Kidney epithelial cell (primary cell): ENCODE measurements around the gene RALGPS2. TPM values are rescaled to one million over a fixed set of nuclear protein-coding genes. Genes with fewer than 3 reads are reported as not detected.

Experiments
- DNase-seq: peaks from one replicate; pipeline ENCODE4 v3.0.0-alpha.2; 2010; ENCODE audit warnings: low read depth
- H3K27me3 ChIP-seq: 2 replicates; pipeline ENCODE4 v1.6.0; 2011; ENCODE audit warnings: low read length; ENCODE audit not compliant: control insufficient read depth, insufficient read depth
- H3K36me3 ChIP-seq: 2 replicates; pipeline ENCODE4 v1.5.1; 2011; ENCODE audit warnings: low read length; ENCODE audit not compliant: control insufficient read depth, insufficient read depth
- H3K4me3 ChIP-seq: 2 replicates; pipeline ENCODE4 v1.5.1; 2011; ENCODE audit warnings: low read depth, mild to moderate bottlenecking, control low read depth, low read length
- total RNA-seq: library from RNA; depleted of rRNA; stranded (reverse); fragments of >200 nt; gene quantifications from 2 replicates; pipeline ENCODE4 v1.2.3, GENCODE V29; 2015
- TF ChIP-seq, protein P1 (sequence below): IDR thresholded peaks from 2 replicates; pipeline ENCODE4 v1.5.1; 2011; ENCODE audit warnings: mild to moderate bottlenecking, moderate library complexity, low read length, control low read depth, inconsistent platforms; ENCODE audit not compliant: insufficient read depth, poor library complexity, severe bottlenecking

RALGPS2 gene
- total RNA-seq, 1 donor from 2014 or later: 11.6 TPM

- H3K27me3 ChIP-seq: no peaks in the 10 kb centered on the region
- no peak for DNase-seq
- TF ChIP-seq, protein P1, sequence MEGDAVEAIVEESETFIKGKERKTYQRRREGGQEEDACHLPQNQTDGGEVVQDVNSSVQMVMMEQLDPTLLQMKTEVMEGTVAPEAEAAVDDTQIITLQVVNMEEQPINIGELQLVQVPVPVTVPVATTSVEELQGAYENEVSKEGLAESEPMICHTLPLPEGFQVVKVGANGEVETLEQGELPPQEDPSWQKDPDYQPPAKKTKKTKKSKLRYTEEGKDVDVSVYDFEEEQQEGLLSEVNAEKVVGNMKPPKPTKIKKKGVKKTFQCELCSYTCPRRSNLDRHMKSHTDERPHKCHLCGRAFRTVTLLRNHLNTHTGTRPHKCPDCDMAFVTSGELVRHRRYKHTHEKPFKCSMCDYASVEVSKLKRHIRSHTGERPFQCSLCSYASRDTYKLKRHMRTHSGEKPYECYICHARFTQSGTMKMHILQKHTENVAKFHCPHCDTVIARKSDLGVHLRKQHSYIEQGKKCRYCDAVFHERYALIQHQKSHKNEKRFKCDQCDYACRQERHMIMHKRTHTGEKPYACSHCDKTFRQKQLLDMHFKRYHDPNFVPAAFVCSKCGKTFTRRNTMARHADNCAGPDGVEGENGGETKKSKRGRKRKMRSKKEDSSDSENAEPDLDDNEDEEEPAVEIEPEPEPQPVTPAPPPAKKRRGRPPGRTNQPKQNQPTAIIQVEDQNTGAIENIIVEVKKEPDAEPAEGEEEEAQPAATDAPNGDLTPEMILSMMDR: no peak
- no peaks in the 10 kb centered on the region for H3K36me3 ChIP-seq
- H3K4me3 ChIP-seq: no peak overlapping the region
Observed at GRCh38 chr1:178881950-178882349, 156.9 kb downstream of the RALGPS2 start.

DNA sequence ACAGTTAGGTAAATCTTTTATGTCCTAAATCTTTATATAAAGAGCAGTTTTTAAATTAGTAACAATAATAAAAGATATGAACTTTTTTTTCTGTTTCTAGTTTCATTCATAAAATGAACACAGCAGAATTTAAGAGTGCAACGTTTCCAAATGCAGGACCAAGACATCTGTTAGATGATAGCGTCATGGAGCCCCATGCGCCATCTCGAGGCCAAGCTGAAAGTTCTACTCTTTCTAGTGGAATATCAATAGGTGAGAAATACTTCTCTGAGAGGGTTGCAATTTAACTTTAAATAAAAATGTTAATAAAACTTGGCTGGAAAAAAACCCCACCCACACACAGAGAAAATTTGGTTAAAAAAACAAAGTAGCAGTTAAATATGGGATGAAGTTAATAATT lies 160.8 kb downstream of the RALGPS2 start:
- Histone ChIP-seq H3K27me3 (no peaks in the 10 kb centered on the region), H3K4me3 (no peak overlapping the region), H3K36me3 (no peaks in the 10 kb centered on the region)
- DNase-seq: no peak
- TF ChIP-seq, protein P1: no peak

- DNase-seq: no peak
- TF ChIP-seq, protein P1: no peak
- no peak overlapping the region for H3K4me3 ChIP-seq
- no peaks in the 10 kb centered on the region for H3K36me3 ChIP-seq
- no peaks in the 10 kb centered on the region for H3K27me3 ChIP-seq
Observed at GRCh38 chr1:178886551-178886950, 161.5 kb downstream of the RALGPS2 start.

GRCh38 chr1:178895928-178896327 lies 170.9 kb downstream of the RALGPS2 start:
- Histone ChIP-seq H3K36me3 (no peaks in the 10 kb centered on the region), H3K4me3 (no peak overlapping the region), H3K27me3 (no peaks in the 10 kb centered on the region)
- TF ChIP-seq, protein P1: no peak
- no peak for DNase-seq

- Histone ChIP-seq H3K27me3 (no peaks in the 10 kb centered on the region), H3K4me3 (no peak overlapping the region), H3K36me3 (no peaks in the 10 kb centered on the region)
- TF ChIP-seq, protein P1: no peak
- no peak for DNase-seq
Observed at GRCh38 chr1:178898401-178898800, 173.4 kb downstream of the RALGPS2 start.

GRCh38 chr1:178899402-178899801 lies 174.4 kb downstream of the RALGPS2 start:
- Histone ChIP-seq H3K4me3 (no peak overlapping the region), H3K36me3 (no peaks in the 10 kb centered on the region), H3K27me3 (no peaks in the 10 kb centered on the region)
- TF ChIP-seq, protein P1: no peak
- DNase-seq: no peak
